HepG2 (cell line): ENCODE results near the gene GASK1A. TPM values are rescaled to one million over a fixed set of nuclear protein-coding genes. Genes with fewer than 3 reads are reported as not detected.

Experiments
- ATAC-seq: fragments of 200-7000 bp; cut with Tn5 transposase; 3 replicates; pipeline ENCODE4 v1.9.1; 2020; ENCODE audit warnings: mild to moderate bottlenecking, moderate library complexity
- BruUV-seq: library from RNA; stranded (reverse); fragments of 400-500 nt; replicated peaks from 2 replicates; lab custom pipeline; 2021; lab: Mats Ljungman, UMichigan
- CTCF ChIA-PET: fragments of 300-600 bp; formaldehyde crosslinking; extraction: SDS; loops from one replicate; lab custom pipeline; 2021; ENCODE audit warnings: low total read pairs, inconsistent platforms, low intra/inter-chr PET ratio; lab: Yijun Ruan, JAX
- POLR2A ChIA-PET: fragments of 350-600 bp; sonication (Branson Sonifier 250); formaldehyde crosslinking; loops from one replicate; lab custom pipeline; 2020; ENCODE audit warnings: antibody characterized with exemption, inconsistent platforms; lab: Yijun Ruan, JAX
- DNase-seq: peaks from one replicate; pipeline ENCODE4 v3.0.0-alpha.2; 2015; ENCODE audit warnings: low spot score
- FAIRE-seq: peaks from 3 replicates; lab custom pipeline; 2011; peaks lifted over from hg19 to GRCh38; lab: Jason Lieb, UNC
- H2AFZ ChIP-seq: one replicate; pipeline ENCODE4 v1.6.1; 2011; ENCODE audit warnings: low read length, inconsistent platforms
- H3K27ac ChIP-seq: fragments of 300-600 bp; 3 replicates; pipeline ENCODE4 v1.8.0; 2011; ENCODE audit warnings: mixed run types, mild to moderate bottlenecking, mixed read lengths, low read length, inconsistent platforms; ENCODE audit not compliant: insufficient read depth; ENCODE audit errors: extremely low read length
- H3K27me3 ChIP-seq, 2 experiments: fragments of 200-600 bp in 1 of 2; 2 replicates in 1 of 2; 3 replicates in 1 of 2; pipeline versions ENCODE4 v1.6.0 to v1.8.0; 2011; ENCODE audit warnings: low read length in 2 of 2, mild to moderate bottlenecking in 2 of 2, moderate library complexity in 2 of 2, inconsistent platforms in 1 of 2; ENCODE audit not compliant: insufficient read depth in 2 of 2, control insufficient read depth in 1 of 2
- H3K36me3 ChIP-seq, 2 experiments: fragments of 200-600 bp in 1 of 2; replicated peaks in 1 of 2; 2 replicates in 1 of 2; 3 replicates in 1 of 2; pipeline versions ENCODE4 v1.5.1 to v1.8.0; 2011; ENCODE audit warnings: low read length in 2 of 2, inconsistent platforms in 1 of 2; ENCODE audit not compliant: insufficient read depth in 2 of 2, control insufficient read depth in 1 of 2
- H3K4me1 ChIP-seq: 2 replicates; pipeline ENCODE4 v1.5.1; 2012; ENCODE audit warnings: low read length, inconsistent platforms; ENCODE audit not compliant: insufficient read depth
- H3K4me2 ChIP-seq: 2 replicates; pipeline ENCODE4 v1.6.0; 2011; ENCODE audit warnings: low read depth, low read length, inconsistent platforms
- H3K4me3 ChIP-seq, 3 experiments: fragments of 200-600 bp in 1 of 3; sonication (generic), shearing (Covaris generic) in 1 of 3; replicated peaks in 1 of 3; 2 replicates each; pipeline ENCODE4 v1.5.1; 2011 to 2016; ENCODE audit warnings: low read length in 3 of 3, inconsistent platforms in 2 of 3, low read depth in 2 of 3, mild to moderate bottlenecking in 2 of 3, control low read depth in 1 of 3, mixed read lengths in 1 of 3; ENCODE audit not compliant: insufficient read depth in 1 of 3
- H3K79me2 ChIP-seq: one replicate; pipeline ENCODE4 v1.6.1; 2011; ENCODE audit warnings: low read length, inconsistent platforms; ENCODE audit not compliant: insufficient read depth
- H3K9ac ChIP-seq: 2 replicates; pipeline ENCODE4 v1.6.0; 2011; ENCODE audit warnings: mild to moderate bottlenecking, low read depth, low read length, inconsistent platforms; ENCODE audit not compliant: insufficient read depth
- H3K9me3 ChIP-seq: 2 replicates; pipeline ENCODE4 v1.5.1; 2012; ENCODE audit warnings: mild to moderate bottlenecking, low read length
- H4K20me1 ChIP-seq: 2 replicates; pipeline ENCODE4 v1.6.0; 2011; ENCODE audit warnings: inconsistent platforms, mild to moderate bottlenecking, low read length, moderate library complexity; ENCODE audit not compliant: insufficient read depth
- CSRNP1 ChIP-seq: sonication (generic); formaldehyde crosslinking; IDR thresholded peaks from 2 replicates; pipeline ENCODE4 v1.8.1; 2023; ENCODE audit warnings: mild to moderate bottlenecking, missing genetic modification reagents
- ELF1 ChIP-seq: sonication (generic); formaldehyde crosslinking; IDR thresholded peaks from 2 replicates; pipeline ENCODE4 v1.4.0; 2020; ENCODE audit warnings: missing genetic modification reagents
- EP300 ChIP-seq, 3 experiments: sonication (generic) in 1 of 3; formaldehyde crosslinking in 1 of 3; IDR thresholded peaks; 2 replicates each; pipeline versions ENCODE4 v1.5.1 to v1.6.1; 2011 to 2020; ENCODE audit warnings: low read depth in 2 of 3, low read length in 2 of 3, borderline replicate concordance in 1 of 3, improper control_type of control experiment in 1 of 3, mild to moderate bottlenecking in 1 of 3, missing genetic modification reagents in 1 of 3, moderate library complexity in 1 of 3
- HES4 ChIP-seq: sonication (generic); formaldehyde crosslinking; IDR thresholded peaks from 2 replicates; pipeline ENCODE4 v1.9.0; 2021; ENCODE audit warnings: mild to moderate bottlenecking, missing genetic modification reagents, borderline replicate concordance
- HNRNPUL1 ChIP-seq: fragments of 200-400 bp; formaldehyde crosslinking; IDR thresholded peaks from 2 replicates; pipeline ENCODE4 v1.6.1; 2017; ENCODE audit warnings: low read depth, mild to moderate bottlenecking, low read length, moderate library complexity
- MAZ ChIP-seq, 2 experiments: sonication (generic) in 1 of 2; formaldehyde crosslinking in 1 of 2; IDR thresholded peaks; 2 replicates each; pipeline versions ENCODE4 v1.5.0 to v1.6.1; 2012 to 2020; ENCODE audit warnings: low read depth in 2 of 2, mild to moderate bottlenecking in 2 of 2, borderline replicate concordance in 1 of 2, improper control_type of control experiment in 1 of 2, low read length in 1 of 2, missing genetic modification reagents in 1 of 2, moderate library complexity in 1 of 2
- MEIS2 ChIP-seq: sonication (generic); formaldehyde crosslinking; IDR thresholded peaks from 2 replicates; pipeline ENCODE4 v1.9.0; 2021; ENCODE audit warnings: mild to moderate bottlenecking, missing genetic modification reagents
- MIER3 ChIP-seq: IDR thresholded peaks from 2 replicates; pipeline ENCODE4 v1.6.1; 2016; ENCODE audit warnings: missing compliant biosample characterization, borderline replicate concordance
- RELA ChIP-seq: sonication (generic); formaldehyde crosslinking; IDR thresholded peaks from 2 replicates; pipeline ENCODE4 v1.4.0; 2020; ENCODE audit warnings: missing genetic modification reagents
- SAP130 ChIP-seq: IDR thresholded peaks from 2 replicates; pipeline ENCODE4 v1.6.1; 2016; ENCODE audit warnings: low read depth
- SMAD1 ChIP-seq: sonication (generic); formaldehyde crosslinking; IDR thresholded peaks from 2 replicates; pipeline ENCODE4 v1.4.0; 2020; ENCODE audit warnings: missing genetic modification reagents, low read depth, mild to moderate bottlenecking, borderline replicate concordance
- TEAD3 ChIP-seq: optimal IDR thresholded peaks from 2 replicates; pipeline ENCODE3; 2016; ENCODE audit warnings: borderline replicate concordance
- ZBTB37 ChIP-seq: sonication (generic); formaldehyde crosslinking; IDR thresholded peaks from 2 replicates; pipeline ENCODE4 v1.4.0; 2020; ENCODE audit warnings: mild to moderate bottlenecking, missing genetic modification reagents
- ZC3H4 ChIP-seq: sonication (generic); formaldehyde crosslinking; IDR thresholded peaks from 2 replicates; pipeline ENCODE4 v1.4.0; 2020; ENCODE audit warnings: missing genetic modification reagents, borderline replicate concordance
- ZNF577 ChIP-seq: sonication (generic); formaldehyde crosslinking; IDR thresholded peaks from 2 replicates; pipeline ENCODE4 v1.4.0; 2020; ENCODE audit warnings: mild to moderate bottlenecking, low read depth, missing genetic modification reagents, borderline replicate concordance
- WGBS: methylation state at CpG from one replicate; pipeline ENCODE4 v1.1.6; 2017; ENCODE audit warnings: low lambda C conversion rate; 5-methylcytosine and 5-hydroxymethylcytosine counted together
- in situ Hi-C: cut with HindIII; loops from 2 replicates; pipeline ENCODE4 v1.10.0; 2017; ENCODE audit warnings: low pct_unique_long_range_greater_than_20kb; ENCODE audit not compliant: extremely low pct_ligation_motif_present
- intact Hi-C: fragments of 100-400 bp; cut with micrococcal nuclease; formaldehyde crosslinking; loops from one replicate; pipeline ENCODE4 v1.10.0; 2022; ENCODE audit not compliant: unreplicated experiment
- polyA plus RNA-seq, 8 experiments: library from polyadenylated mRNA; depleted of rRNA in 3 of 8; stranded (reverse) in 7 of 8; unstranded in 1 of 8; fragments of >200 nt; fragmentation: Illumina TruSeq in 4 of 8; extraction: Trizol in 4 of 8; gene quantifications; 2 replicates each; pipeline versions ENCODE4 v1.2.1 to v1.2.3, GENCODE V29; 2011 to 2016; ENCODE audit warnings: low read depth in 4 of 8, missing spikeins in 1 of 8, mixed read lengths in 1 of 8; ENCODE audit not compliant: insufficient read depth in 1 of 8
- total RNA-seq, 5 experiments: library from RNA; depleted of rRNA; stranded (reverse); fragments of >200 nt; fragmentation: Illumina TruSeq; extraction: Trizol; gene quantifications; 2 replicates each; pipeline ENCODE4 v1.2.3, GENCODE V29; 2016; ENCODE audit warnings: low read depth in 1 of 5
- TF ChIP-seq, protein P1 (sequence below): IDR thresholded peaks from 2 replicates; pipeline ENCODE4 v1.6.1; 2018; ENCODE audit warnings: missing genetic modification reagents, mild to moderate bottlenecking, missing compliant biosample characterization

Gene GASK1A
- total and polyA plus RNA-seq, 2 of the 13 experiments (the other 11 are each of a cell fraction or from before 2014, with no cell fraction given) = not detected

- intact Hi-C loops (no loop called here), in situ Hi-C loops (no loop called here)
- H3K9ac ChIP-seq = no peak overlapping the region
- no peaks in the 10 kb centered on the region for H4K20me1 ChIP-seq
- WGBS = 2% methylated on average over 6 of the region's 6 CpGs
- FAIRE-seq (no peak), DNase-seq (no peak), ATAC-seq (peak; percentile 60)
- H3K4me2 ChIP-seq = peak overlapping the region; percentile 91
- no peaks in the 10 kb centered on the region for H3K36me3 ChIP-seq
- peak overlapping the region; percentile 35 to 86 (median 68) for H3K4me3 ChIP-seq
- POLR2A ChIA-PET = interaction anchor here (0.6 kb wide), 1 partner anchor 9 kb away, joined by 3 read pairs; no protein-coding TSS in a partner anchor
- H3K27ac ChIP-seq = no peak overlapping the region
- TF ChIP-seq, protein P1, sequence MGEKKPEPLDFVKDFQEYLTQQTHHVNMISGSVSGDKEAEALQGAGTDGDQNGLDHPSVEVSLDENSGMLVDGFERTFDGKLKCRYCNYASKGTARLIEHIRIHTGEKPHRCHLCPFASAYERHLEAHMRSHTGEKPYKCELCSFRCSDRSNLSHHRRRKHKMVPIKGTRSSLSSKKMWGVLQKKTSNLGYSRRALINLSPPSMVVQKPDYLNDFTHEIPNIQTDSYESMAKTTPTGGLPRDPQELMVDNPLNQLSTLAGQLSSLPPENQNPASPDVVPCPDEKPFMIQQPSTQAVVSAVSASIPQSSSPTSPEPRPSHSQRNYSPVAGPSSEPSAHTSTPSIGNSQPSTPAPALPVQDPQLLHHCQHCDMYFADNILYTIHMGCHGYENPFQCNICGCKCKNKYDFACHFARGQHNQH = 0 out of 2 replicates have a peak, but pooled peaks have one; percentile 0
- TF ChIP-seq MIER3 (CRISPR knock-in tag) (0 out of 2 replicates have a peak, but pooled peaks have one; percentile 6), SAP130 (CRISPR knock-in tag) (no peak), ZC3H4 (CRISPR knock-in tag) (no peak), HES4 (no peak), HNRNPUL1 (no peak), ZNF577 (CRISPR knock-in tag) (no peak), ELF1 (CRISPR knock-in tag) (0 out of 2 replicates have a peak, but pooled peaks have one; percentile 7), SMAD1 (no peak), MAZ (IDR thresholded peaks at IDR 0.05; ENCODE audit: borderline replicate concordance, low read depth, low read length) (no peak), MAZ (CRISPR knock-in tag; IDR thresholded peaks at IDR 0.05; ENCODE audit: low read depth) (no peak), MEIS2 (no peak), TEAD3 (CRISPR knock-in tag) (no peak), RELA (CRISPR knock-in tag) (no peak), ZBTB37 (CRISPR knock-in tag) (no peak), CSRNP1 (CRISPR knock-in tag) (peak; percentile 5; the same call in 1 of the 2 replicates), EP300 (IDR thresholded peaks at IDR 0.05; ENCODE audit: low read depth in 2 of 2, low read length in 2 of 2) (no peak), EP300 (CRISPR knock-in tag; IDR thresholded peaks at IDR 0.05; ENCODE audit: borderline replicate concordance) (no peak)
- BruUV-seq = no TSS peak
- no peak overlapping the region for H2AFZ ChIP-seq
- CTCF ChIA-PET = no interaction called here
- no peaks in the 10 kb centered on the region for H3K9me3 ChIP-seq
- peaks cover 22% of the 10 kb centered on the region for H3K4me1 ChIP-seq
- no peaks in the 10 kb centered on the region for H3K79me2 ChIP-seq
- peaks cover 0 to 3% of the 10 kb centered on the region in 2 experiments; a peak in 1 of 5 replicates for H3K27me3 ChIP-seq
These were observed 127.2 kb downstream of the GASK1A start for GRCh38 chr3:43106293-43106628.
